H1 (cell line): ENCODE results near the gene ABCC4.

Experiments
- BACH1 ChIP-seq: IDR thresholded peaks from 2 replicates; pipeline ENCODE4 v1.6.1; 2012; ENCODE audit warnings: low read length, improper control_type of control experiment
- CBX5 ChIP-seq: fragments of 300-800, 300-1000 bp; sonication (generic); IDR thresholded peaks from 2 replicates; pipeline ENCODE4 v1.7.1; 2016; ENCODE audit warnings: antibody characterized with exemption, low read length, low read depth
- MAFK ChIP-seq: IDR thresholded peaks from 2 replicates; pipeline ENCODE4 v1.6.1; 2012; ENCODE audit warnings: low read depth, mild to moderate bottlenecking, improper control_type of control experiment, low read length
- NRF1 ChIP-seq: IDR thresholded peaks from 2 replicates; pipeline ENCODE4 v1.6.1; 2011; ENCODE audit warnings: mild to moderate bottlenecking, low read depth, low read length, improper control_type of control experiment
- POLR2A ChIP-seq, 2 experiments: IDR thresholded peaks; 1 replicate in 1 of 2; 2 replicates in 1 of 2; pipeline ENCODE4 v1.6.1; 2011; ENCODE audit warnings: low read depth in 2 of 2, low read length in 2 of 2, mild to moderate bottlenecking in 2 of 2; ENCODE audit errors: control extremely low read depth in 1 of 2
- RNF2 ChIP-seq: fragments of 200-900, 300-1000 bp; sonication (generic); IDR thresholded peaks from 2 replicates; pipeline ENCODE4 v1.7.1; 2016; ENCODE audit warnings: borderline replicate concordance, low read depth, mild to moderate bottlenecking, antibody characterized with exemption, low read length; ENCODE audit not compliant: poor library complexity, severe bottlenecking; ENCODE audit errors: missing control alignments
- TAF1 ChIP-seq: IDR thresholded peaks from 2 replicates; pipeline ENCODE4 v1.6.1; 2011; ENCODE audit warnings: mild to moderate bottlenecking, low read depth, low read length
- TF ChIP-seq, protein P1 (sequence below), 3 experiments: IDR thresholded peaks; 1 replicate in 2 of 3; 2 replicates in 1 of 3; pipeline versions ENCODE4 v1.5.1 to v1.6.1; 2011; ENCODE audit warnings: low read length in 3 of 3, mild to moderate bottlenecking in 3 of 3, inconsistent platforms in 2 of 3, low read depth in 1 of 3, moderate library complexity in 1 of 3; ENCODE audit not compliant: insufficient read depth in 1 of 3; ENCODE audit errors: control extremely low read depth in 1 of 3

DNA sequence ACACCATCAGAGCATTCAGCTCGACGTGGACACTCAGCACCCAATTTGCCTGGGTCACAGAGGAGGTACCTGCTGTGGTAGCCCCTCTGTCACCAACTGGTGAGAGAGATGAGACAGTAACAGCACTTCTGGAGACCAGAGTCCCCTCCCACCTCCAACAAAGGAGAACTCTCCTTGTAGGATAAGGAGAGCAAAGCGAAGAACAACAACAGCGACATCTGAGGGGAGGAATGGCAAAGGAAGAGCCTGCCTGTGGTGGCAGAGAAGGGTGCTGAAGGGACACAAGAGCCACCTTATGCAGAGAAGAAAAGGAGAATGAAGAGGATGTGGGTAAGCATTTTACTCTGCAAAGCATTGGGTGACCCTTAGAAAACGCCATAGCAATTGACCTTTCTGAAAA is 167.8 kb downstream of the ABCC4 start:
- TF ChIP-seq, protein P1, sequence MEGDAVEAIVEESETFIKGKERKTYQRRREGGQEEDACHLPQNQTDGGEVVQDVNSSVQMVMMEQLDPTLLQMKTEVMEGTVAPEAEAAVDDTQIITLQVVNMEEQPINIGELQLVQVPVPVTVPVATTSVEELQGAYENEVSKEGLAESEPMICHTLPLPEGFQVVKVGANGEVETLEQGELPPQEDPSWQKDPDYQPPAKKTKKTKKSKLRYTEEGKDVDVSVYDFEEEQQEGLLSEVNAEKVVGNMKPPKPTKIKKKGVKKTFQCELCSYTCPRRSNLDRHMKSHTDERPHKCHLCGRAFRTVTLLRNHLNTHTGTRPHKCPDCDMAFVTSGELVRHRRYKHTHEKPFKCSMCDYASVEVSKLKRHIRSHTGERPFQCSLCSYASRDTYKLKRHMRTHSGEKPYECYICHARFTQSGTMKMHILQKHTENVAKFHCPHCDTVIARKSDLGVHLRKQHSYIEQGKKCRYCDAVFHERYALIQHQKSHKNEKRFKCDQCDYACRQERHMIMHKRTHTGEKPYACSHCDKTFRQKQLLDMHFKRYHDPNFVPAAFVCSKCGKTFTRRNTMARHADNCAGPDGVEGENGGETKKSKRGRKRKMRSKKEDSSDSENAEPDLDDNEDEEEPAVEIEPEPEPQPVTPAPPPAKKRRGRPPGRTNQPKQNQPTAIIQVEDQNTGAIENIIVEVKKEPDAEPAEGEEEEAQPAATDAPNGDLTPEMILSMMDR (IDR thresholded peaks at IDR 0.05; ENCODE audit: control extremely low read depth in 1 of 3, insufficient read depth in 1 of 3, low read depth in 1 of 3, low read length in 3 of 3): no peak
- TF ChIP-seq MAFK (no peak), POLR2A (IDR thresholded peaks at IDR 0.05; ENCODE audit: control extremely low read depth in 1 of 2, low read depth in 2 of 2, low read length in 2 of 2) (no peak), CBX5 (no peak), RNF2 (no peak), NRF1 (no peak), TAF1 (no peak), BACH1 (no peak)
